Measurements from ENCODE around the gene ST6GALNAC4. TPM values are rescaled to one million over a fixed set of nuclear protein-coding genes. Genes with fewer than 3 reads are reported as not detected.

Gene ST6GALNAC4
- total and polyA plus RNA-seq, 9 of the 15 experiments (the other 6 are each of a cell fraction or from before 2014, with no cell fraction given) = 2.6 to 43.1 (median 15.4) TPM

DNA sequence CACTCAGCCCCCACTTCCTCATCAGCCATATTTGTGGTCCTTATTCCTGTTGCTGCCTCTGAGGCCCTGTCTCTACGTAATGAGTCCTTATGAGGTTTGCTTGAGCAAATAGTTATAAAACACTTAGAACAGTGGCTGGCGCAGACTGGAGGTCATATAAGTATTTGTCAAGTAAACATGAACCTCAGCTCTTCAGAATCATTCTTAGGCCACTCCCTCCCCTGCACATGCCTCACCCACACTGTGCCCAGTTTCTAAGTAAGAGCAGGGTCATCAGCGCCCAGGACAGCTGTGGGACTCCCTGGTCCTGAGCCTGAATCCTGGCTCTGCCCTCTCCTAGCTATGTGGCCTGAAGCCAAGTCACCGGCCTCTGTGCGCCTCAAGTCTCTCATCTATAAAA is 4.0 kb downstream of the ST6GALNAC4 start:
- no TSS peak for BruUV-seq (replicated peaks)
- Histone ChIP-seq H3K4me1 (replicated peaks in 1 of 2; ENCODE audit: control insufficient read depth in 2 of 2, insufficient read depth in 2 of 2, low read length in 2 of 2) (peaks cover 31 to 60% of the 10 kb centered on the region in 2 experiments), H3K4me3 (no peak overlapping the region), H3K9ac (ENCODE audit: insufficient read depth in 1 of 2, low read depth in 2 of 2, low read length in 2 of 2) (no peak overlapping the region), H3K27ac (ENCODE audit: extremely low read depth, low read depth, low read length) (no peak overlapping the region), H3K79me2 (ENCODE audit: control insufficient read depth, insufficient read depth, low read length) (peaks cover 17% of the 10 kb centered on the region), H4K20me1 (replicated peaks; ENCODE audit: control insufficient read depth, insufficient read depth, low read length) (no peaks in the 10 kb centered on the region), H3K9me3 (replicated peaks; ENCODE audit: control insufficient read depth, insufficient read depth, low read depth, low read length) (no peaks in the 10 kb centered on the region), H3K9me1 (ENCODE audit: control insufficient read depth, insufficient read depth, low read length) (no peaks in the 10 kb centered on the region), H2AFZ (ENCODE audit: low read depth, low read length) (no peak overlapping the region), H3K4me2 (ENCODE audit: insufficient read depth, low read length) (no peak overlapping the region), H3K36me3 (ENCODE audit: control insufficient read depth, insufficient read depth, low read length) (peaks cover 56% of the 10 kb centered on the region; the same call in 2 of the 3 replicates), H3K27me3 (ENCODE audit: control insufficient read depth in 2 of 2, insufficient read depth in 2 of 2, low read length in 2 of 2) (no peaks in the 10 kb centered on the region)
- no peak for TF ChIP-seq MTA1 (IDR thresholded peaks at IDR 0.05; ENCODE audit: borderline replicate concordance)
- TF ChIP-seq SPI1 (IDR thresholded peaks at IDR 0.05; ENCODE audit: borderline replicate concordance, low read depth, low read length) = 0 out of 2 replicates have a peak, but pooled peaks have one; percentile 16
- TF ChIP-seq ZSCAN29 (IDR thresholded peaks at IDR 0.05) = no peak
- TF ChIP-seq ZNF280A (IDR thresholded peaks at IDR 0.05; ENCODE audit: low read depth, partially characterized antibody) = no peak
- no peak for TF ChIP-seq ZNF133 (CRISPR knock-in tag; IDR thresholded peaks at IDR 0.05)
- no peak for TF ChIP-seq U2AF2 (optimal IDR thresholded peaks at IDR 0.05; ENCODE audit: low read depth, low read length)
- peak; percentile 22; the same call in 1 of the 2 replicates for TF ChIP-seq NFIC (IDR thresholded peaks at IDR 0.05)
- TF ChIP-seq SMARCE1 (IDR thresholded peaks at IDR 0.05) = no peak
- TF ChIP-seq TCF15 (CRISPR knock-in tag; IDR thresholded peaks at IDR 0.05) = no peak
- no peak for TF ChIP-seq SUPT5H (IDR thresholded peaks at IDR 0.05)
- TF ChIP-seq E2F4 (CRISPR knock-in tag; IDR thresholded peaks at IDR 0.05; ENCODE audit: low read depth) = no peak
- no peak for TF ChIP-seq FOXA1 (IDR thresholded peaks at IDR 0.05; ENCODE audit: borderline replicate concordance)
- TF ChIP-seq KLF13 (tag; IDR thresholded peaks at IDR 0.05; ENCODE audit: borderline replicate concordance, low read depth) = no peak
- TF ChIP-seq BRD9 (IDR thresholded peaks at IDR 0.05; ENCODE audit: low read depth, partially characterized antibody) = no peak
- ATAC-seq (no peak), DNase-seq (ENCODE audit: extremely low read depth in 1 of 4, low spot score in 3 of 4) (no peak), FAIRE-seq (no peak)
- intact Hi-C loops (cut with micrococcal nuclease) (loop anchor here (10.0 kb wide), 1 partner anchor 408 kb away; no protein-coding TSS in a partner anchor), in situ Hi-C loops (cut with MboI) (loop anchor here (5.0 to 25.0 kb wide), 2 partner anchors 36 to 976 kb away; partner anchors contain the start of gene AK1)
- ChIA-PET POLR2A (interaction anchor here (0.5 to 1.5 kb wide), 4 partner anchors 9 to 180 kb away, joined by 3 to 5 read pairs (median 4); no protein-coding TSS in a partner anchor), CTCF (ENCODE audit: low intra/inter-chr PET ratio) (no interaction called here)
- WGBS (ENCODE audit: insufficient coverage, low coverage, missing lambda C conversion rate) = 88% methylated on average over 5 of the region's 5 CpGs
